ENCODE measurements around the gene CDX1.

Gene CDX1

GRCh38 chr5:150166650-150167511, at the start of gene CDX1:
TSS of gene CDX1 (plus strand) at chr5:150166778. CDS start at chr5:150166877, 99 bp downstream.
- POLR2A ChIA-PET, result no interaction called here
- DNase-seq (ENCODE audit: extremely low spot score), result no peak
- CTCF ChIA-PET, result interaction anchor here (1.5 kb wide), 1 partner anchor 8 kb away, joined by 3 read pairs; no protein-coding TSS in a partner anchor
- TF ChIP-seq LEF1 (IDR thresholded peaks at IDR 0.05; ENCODE audit: borderline replicate concordance) (no peak), HDGF (IDR thresholded peaks at IDR 0.05; ENCODE audit: borderline replicate concordance) (no peak), NFRKB (IDR thresholded peaks at IDR 0.05) (no peak), FOXM1 (IDR thresholded peaks at IDR 0.05; ENCODE audit: borderline replicate concordance) (no peak), TARDBP (IDR thresholded peaks at IDR 0.05) (no peak), SUZ12 (IDR thresholded peaks at IDR 0.05) (no peak), CTBP1 (IDR thresholded peaks at IDR 0.05; ENCODE audit: borderline replicate concordance) (no peak), ARNT (IDR thresholded peaks at IDR 0.05) (no peak), L3MBTL2 (conservative IDR thresholded peaks at IDR 0.05) (no peak), ZNF384 (IDR thresholded peaks at IDR 0.05) (no peak), BHLHE40 (IDR thresholded peaks at IDR 0.05; ENCODE audit: borderline replicate concordance) (no peak), SP1 (IDR thresholded peaks at IDR 0.05) (no peak), FOXK2 (IDR thresholded peaks at IDR 0.05) (no peak), FOXA1 (IDR thresholded peaks at IDR 0.05) (no peak)
- TF ChIP-seq, protein P1, sequence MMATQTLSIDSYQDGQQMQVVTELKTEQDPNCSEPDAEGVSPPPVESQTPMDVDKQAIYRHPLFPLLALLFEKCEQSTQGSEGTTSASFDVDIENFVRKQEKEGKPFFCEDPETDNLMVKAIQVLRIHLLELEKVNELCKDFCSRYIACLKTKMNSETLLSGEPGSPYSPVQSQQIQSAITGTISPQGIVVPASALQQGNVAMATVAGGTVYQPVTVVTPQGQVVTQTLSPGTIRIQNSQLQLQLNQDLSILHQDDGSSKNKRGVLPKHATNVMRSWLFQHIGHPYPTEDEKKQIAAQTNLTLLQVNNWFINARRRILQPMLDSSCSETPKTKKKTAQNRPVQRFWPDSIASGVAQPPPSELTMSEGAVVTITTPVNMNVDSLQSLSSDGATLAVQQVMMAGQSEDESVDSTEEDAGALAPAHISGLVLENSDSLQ (IDR thresholded peaks at IDR 0.05), result no peak

DNA sequence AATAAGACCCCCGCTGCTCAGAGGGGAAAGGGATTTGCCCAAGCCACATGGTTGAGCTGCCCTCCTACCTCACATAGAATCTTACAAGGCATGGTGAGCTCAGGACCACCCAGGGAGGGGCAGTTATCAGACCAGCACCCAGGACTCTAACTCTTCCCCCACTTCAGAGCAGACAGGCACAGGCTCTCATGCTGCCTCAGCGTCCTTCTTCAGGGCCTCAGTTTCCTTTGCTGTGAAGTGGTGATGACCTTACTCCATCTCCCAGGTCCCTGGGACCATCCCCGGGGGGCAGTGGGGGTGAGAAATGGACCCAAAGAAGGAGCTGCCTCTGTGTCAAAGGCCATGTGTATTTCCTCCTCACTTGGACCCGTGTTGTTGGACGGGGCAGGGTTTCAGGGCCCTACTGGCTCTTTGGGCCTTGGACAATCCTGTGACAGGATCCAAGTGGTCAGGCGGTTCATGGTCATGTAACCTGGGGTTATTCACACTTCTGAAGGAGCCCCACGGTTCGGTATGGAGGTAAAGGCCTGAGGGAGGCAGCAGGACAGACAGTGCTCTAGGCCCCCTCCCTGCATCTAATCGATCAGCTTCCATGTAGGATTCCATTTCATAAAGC, 48.5 kb upstream of the CDX1 start:
- ChIA-PET CTCF (no interaction called here), POLR2A (interaction anchor here (1.6 kb wide), 1 partner anchor 15 kb away, joined by 4 read pairs; no protein-coding TSS in a partner anchor)
- no peak for DNase-seq (ENCODE audit: extremely low spot score)
- TF ChIP-seq FOXA1 (IDR thresholded peaks at IDR 0.05), result no peak
- TF ChIP-seq, protein P1 (IDR thresholded peaks at IDR 0.05), result no peak
- TF ChIP-seq TARDBP (IDR thresholded peaks at IDR 0.05), result no peak
- no peak for TF ChIP-seq CTBP1 (IDR thresholded peaks at IDR 0.05; ENCODE audit: borderline replicate concordance)
- no peak for TF ChIP-seq SP1 (IDR thresholded peaks at IDR 0.05)
- no peak for TF ChIP-seq SUZ12 (IDR thresholded peaks at IDR 0.05)
- TF ChIP-seq FOXK2 (IDR thresholded peaks at IDR 0.05), result no peak
- TF ChIP-seq LEF1 (IDR thresholded peaks at IDR 0.05; ENCODE audit: borderline replicate concordance), result no peak

- CTCF ChIA-PET, result interaction anchor here (1.0 kb wide), 1 partner anchor 100 kb away, joined by 3 read pairs; no protein-coding TSS in a partner anchor
- no peak for TF ChIP-seq NFRKB (IDR thresholded peaks at IDR 0.05)
- TF ChIP-seq HDGF (IDR thresholded peaks at IDR 0.05; ENCODE audit: borderline replicate concordance), result no peak
- no peak for TF ChIP-seq ARNT (IDR thresholded peaks at IDR 0.05)
- TF ChIP-seq SUZ12 (IDR thresholded peaks at IDR 0.05), result no peak
- no peak for TF ChIP-seq FOXK2 (IDR thresholded peaks at IDR 0.05)
- TF ChIP-seq FOXM1 (IDR thresholded peaks at IDR 0.05; ENCODE audit: borderline replicate concordance), result no peak
- TF ChIP-seq FOXA1 (IDR thresholded peaks at IDR 0.05), result no peak
- no peak for TF ChIP-seq TARDBP (IDR thresholded peaks at IDR 0.05)
- no peak for TF ChIP-seq SP1 (IDR thresholded peaks at IDR 0.05)
- no peak for TF ChIP-seq ZNF384 (IDR thresholded peaks at IDR 0.05)
- TF ChIP-seq ELF4 (IDR thresholded peaks at IDR 0.05), result no peak
- TF ChIP-seq, protein P1 (IDR thresholded peaks at IDR 0.05), result no peak
- no peak for TF ChIP-seq CTBP1 (IDR thresholded peaks at IDR 0.05; ENCODE audit: borderline replicate concordance)
- no peak for TF ChIP-seq BHLHE40 (IDR thresholded peaks at IDR 0.05; ENCODE audit: borderline replicate concordance)
- TF ChIP-seq L3MBTL2 (conservative IDR thresholded peaks at IDR 0.05), result no peak
- POLR2A ChIA-PET, result interaction anchor here (1.6 kb wide), 1 partner anchor 16 kb away, joined by 4 read pairs; no protein-coding TSS in a partner anchor
- no peak for DNase-seq (ENCODE audit: extremely low spot score)
Measured at GRCh38 chr5:150118561-150119229, 47.9 kb upstream of the CDX1 start.

DNA sequence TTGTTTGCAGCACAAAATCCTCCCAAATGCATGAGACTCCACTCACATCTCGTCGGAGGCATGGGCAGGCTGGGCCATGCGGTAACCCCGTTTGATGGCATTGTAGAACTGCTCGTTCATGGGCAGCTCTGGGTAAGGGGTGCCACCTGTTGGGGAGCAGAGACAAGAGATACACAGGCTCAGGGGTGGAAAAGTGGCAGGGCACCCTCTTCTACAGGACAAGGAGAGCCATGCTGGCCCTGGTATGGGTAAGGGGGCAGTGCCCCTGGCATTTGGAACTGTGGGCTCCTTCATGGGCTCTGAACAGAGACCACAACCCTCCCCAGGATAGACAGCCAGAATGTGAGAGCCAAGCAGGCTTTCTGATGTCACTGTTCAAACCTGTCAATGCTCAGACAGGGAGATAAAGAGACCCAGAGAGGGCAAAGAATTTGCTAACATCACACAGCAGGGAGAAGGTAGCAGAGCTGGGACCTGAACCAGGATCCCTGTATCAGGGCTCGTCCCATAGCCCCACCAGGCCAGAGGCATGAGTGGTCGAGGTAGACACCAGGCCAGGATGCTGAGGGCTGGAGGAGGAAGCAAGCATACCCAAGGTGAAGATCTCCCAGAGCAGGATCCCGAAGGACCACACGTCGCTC, 47.0 kb upstream of the CDX1 start:
- DNase-seq (ENCODE audit: extremely low spot score), result no peak
- CTCF ChIA-PET, result interaction anchor here (1.0 kb wide), 1 partner anchor 99 kb away, joined by 3 read pairs; no protein-coding TSS in a partner anchor
- no peak for TF ChIP-seq NFRKB (IDR thresholded peaks at IDR 0.05)
- TF ChIP-seq TARDBP (IDR thresholded peaks at IDR 0.05), result no peak
- TF ChIP-seq ZNF384 (IDR thresholded peaks at IDR 0.05), result no peak
- TF ChIP-seq, protein P1 (IDR thresholded peaks at IDR 0.05), result no peak
- no peak for TF ChIP-seq CTBP1 (IDR thresholded peaks at IDR 0.05; ENCODE audit: borderline replicate concordance)
- no peak for TF ChIP-seq SP1 (IDR thresholded peaks at IDR 0.05)
- no peak for TF ChIP-seq L3MBTL2 (conservative IDR thresholded peaks at IDR 0.05)
- no peak for TF ChIP-seq ELF4 (IDR thresholded peaks at IDR 0.05)
- no peak for TF ChIP-seq SUZ12 (IDR thresholded peaks at IDR 0.05)
- POLR2A ChIA-PET, result interaction anchor here (1.6 kb wide), 1 partner anchor 17 kb away, joined by 4 read pairs; no protein-coding TSS in a partner anchor
